ENCODE results near the gene PLXNB2.

PLXNB2 gene

DNA sequence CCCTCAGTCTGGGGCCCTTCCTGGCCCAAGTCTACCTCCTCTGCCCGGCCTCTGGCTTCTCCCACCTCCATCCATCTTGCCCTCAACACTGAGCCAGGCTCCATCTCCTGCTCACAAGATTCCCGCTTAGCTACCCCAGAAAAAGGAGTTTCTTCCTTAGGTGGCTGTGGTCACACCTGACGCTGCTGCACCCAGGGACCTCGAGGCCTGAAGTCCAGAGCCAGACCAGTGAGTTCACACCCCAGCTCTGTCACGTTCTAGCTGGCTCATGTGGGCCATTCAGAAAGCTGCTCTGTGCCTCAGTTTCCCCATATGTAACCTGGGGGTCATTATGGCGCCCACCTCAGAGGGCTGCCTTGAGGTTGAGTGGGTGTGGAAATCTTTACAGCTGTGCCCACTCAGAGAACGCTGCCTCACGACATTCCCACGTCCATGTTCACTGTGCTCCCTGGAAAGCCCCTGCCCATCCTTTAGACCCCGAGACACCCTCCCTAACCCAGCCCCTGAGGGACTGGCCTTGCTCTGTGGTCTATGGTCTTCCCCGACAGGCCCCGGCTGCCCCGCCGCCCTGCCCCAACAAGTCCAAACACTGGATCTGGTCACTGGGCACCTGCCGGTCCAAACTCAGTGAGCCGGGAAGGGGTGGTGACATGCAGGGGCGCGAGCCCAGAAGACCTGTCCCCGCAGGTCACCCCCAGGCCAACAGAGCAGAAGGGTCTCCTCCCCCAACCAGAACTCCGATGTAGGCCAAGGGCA lies 9.8 kb downstream of the PLXNB2 start:
- DNase-seq: no peak

DNA sequence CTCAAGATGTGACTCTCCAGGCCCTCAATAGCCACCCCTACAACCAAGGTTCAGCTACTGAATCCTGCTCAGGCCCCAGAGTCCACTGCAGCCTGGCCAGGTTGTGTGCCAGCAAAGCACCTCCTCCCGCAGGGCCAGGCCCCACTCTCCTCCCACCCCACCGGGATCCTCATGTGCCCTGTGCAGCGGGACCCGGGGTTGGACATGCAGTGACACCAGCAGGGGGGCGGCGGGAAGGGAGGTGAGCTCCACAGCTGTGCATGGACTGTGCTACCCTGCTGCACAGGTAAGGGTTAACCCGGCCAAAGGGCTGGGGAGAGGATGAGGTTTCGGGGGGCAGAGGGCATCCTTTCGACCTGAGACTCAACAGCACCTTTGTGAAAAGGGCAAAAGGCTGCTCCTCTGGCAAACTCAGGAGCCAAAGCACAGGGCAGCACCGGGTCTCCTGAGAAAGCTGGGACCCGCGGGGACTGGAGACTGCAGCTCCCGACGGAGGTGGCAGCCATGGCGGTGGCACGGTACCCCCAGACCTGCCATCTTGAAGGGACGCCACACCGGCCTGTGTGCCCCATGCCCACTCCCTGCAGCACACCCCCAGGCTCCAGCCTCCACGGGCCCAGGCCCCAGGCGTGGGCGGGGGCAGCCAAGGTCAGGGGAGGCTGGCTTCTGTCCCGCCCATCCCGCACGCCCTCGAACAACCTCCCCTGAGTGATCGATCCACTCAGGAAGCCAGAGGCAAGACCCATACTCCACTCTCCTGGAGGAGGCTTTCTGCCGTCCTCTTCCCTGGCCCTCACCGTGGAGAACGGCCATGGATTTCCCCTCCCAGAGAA lies 10.6 kb downstream of the PLXNB2 start:
- DNase-seq: no peak

DNA sequence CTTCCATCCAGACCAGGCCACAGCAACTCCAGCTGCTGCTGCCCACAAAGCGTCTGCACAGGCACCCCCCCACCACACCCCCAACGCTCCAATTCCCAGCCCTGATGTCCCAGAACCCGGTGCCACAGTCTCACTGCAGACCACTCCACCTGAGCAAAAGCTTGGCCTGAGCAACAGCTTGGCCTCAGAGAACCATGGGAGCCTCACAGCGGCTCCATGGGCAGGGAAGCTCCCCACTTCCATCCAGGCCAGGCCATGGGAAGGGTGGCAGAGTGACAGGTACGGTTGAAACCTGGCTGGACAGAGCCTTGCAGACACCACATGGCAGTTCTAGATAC lies 13.2 kb downstream of the PLXNB2 start:
- no peak for DNase-seq

DNA sequence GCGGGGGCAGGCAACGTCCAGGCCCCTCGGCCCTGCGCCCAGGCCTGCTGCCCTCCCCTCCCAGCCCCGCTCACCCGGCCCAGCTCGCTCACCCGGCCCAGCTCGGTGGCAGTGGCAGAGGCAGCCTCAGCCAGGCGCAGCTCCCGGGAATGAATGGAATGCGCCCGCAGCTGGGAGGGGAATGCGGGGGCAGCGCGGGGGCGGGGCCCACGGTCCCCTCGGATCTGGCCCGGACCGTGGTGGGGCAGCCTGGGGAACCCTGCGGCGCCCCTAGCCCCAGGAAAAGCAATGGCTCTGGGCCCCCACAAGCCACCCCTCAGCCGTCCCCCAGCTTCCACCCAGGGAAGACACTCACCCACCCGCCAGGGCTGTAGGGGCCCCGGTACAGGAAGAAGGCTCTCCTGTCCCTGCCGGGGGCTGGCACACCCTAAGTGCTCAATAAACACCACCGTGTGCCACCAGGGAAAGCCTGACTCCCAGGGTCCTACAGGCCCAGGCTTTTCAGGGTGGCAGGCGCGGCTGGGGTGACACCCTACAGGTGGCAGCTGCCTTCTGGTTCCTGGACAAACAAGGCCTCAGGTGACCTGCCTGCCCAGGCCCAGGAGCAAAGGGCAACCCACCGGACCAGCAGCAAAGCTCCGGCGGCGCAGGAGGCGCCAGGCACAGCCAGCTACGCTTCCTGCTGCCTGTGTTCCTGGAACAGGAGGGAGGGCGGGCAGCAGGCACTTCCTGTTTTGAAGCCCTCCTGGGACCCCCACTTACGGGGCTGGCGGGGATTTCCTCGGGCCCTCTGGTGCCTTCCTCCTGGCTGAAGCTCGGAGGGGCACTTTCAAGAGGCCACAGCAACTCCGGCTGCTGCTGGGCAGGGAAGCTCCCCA lies 13.8 kb downstream of the PLXNB2 start:
- no peak for DNase-seq

DNA sequence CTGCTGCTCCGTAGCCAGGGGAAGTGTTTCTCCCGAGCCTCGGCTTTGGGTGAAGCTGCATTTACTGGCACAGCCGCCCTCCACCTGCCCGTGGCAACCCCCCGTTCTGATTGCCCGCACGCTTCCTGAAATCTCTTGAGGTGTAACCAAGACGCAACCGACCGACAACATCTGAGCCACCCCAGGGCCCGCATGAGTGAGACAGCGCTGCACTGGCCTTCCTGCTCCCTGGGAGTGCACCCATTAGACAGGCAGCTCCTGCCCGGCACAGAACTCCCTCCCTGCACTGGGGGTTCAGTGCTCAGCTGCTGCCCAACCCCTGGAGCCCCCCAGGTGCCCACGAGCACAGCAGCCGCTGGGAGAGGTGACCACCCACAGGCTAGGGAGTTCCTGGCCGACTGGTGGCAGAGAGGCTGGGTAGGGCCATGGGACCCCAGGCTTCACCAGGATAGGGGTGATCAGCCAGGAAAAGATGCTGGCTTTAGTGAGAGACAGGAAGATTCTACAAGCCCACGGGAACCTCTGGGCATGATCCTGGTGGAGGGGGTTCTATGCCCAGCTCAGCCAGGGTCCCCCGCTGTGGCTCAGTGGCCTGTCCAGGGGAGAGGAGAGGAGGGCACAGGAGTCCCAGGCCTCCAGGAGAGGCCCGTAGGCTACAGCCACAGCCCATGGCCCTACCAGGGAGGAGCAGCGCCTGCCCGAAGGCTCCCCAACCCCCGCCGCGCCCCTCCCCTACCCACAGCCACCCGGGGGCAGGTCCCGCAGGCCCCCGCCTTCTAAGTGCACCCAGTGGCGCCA lies 14.6 kb downstream of the PLXNB2 start:
- no peak for DNase-seq

DNA sequence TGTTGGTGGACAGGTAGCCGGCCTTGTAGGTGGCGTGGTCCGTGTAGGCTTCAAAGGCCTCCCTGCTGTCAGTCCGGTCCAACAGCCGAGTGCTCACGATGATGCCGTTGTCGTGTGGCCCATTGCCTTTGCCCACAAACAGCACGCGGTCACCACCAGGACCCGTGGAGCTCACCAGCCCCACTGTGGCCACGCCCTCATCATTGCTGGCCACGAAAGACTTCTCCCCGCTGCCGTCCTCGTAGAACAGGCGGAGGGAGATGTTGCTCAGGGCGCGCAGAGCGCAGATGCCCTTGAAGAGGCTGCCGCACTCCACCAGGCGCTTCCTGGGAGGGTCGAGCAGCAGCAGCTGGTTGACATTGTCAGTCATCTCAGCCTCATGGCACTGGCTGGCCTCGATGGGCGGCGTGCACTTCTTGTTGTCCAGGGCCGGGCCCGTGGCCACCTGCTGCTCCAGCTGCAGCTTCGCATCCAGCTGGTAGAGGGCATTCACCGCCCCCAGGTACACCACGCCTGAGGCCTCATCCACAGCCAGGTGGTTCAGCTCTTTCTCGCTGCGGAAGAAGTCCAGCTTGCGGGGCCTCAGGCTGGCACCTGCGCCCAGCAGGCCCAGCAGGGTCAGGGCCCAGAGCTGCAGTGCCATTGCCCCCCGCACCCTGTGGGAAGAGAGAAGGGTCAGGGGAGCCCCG lies 17.4 kb downstream of the PLXNB2 start:
- no peak for DNase-seq

GRCh38 chr22:50289151-50289941 lies 18.1 kb downstream of the PLXNB2 start:
- no peak for DNase-seq

DNA sequence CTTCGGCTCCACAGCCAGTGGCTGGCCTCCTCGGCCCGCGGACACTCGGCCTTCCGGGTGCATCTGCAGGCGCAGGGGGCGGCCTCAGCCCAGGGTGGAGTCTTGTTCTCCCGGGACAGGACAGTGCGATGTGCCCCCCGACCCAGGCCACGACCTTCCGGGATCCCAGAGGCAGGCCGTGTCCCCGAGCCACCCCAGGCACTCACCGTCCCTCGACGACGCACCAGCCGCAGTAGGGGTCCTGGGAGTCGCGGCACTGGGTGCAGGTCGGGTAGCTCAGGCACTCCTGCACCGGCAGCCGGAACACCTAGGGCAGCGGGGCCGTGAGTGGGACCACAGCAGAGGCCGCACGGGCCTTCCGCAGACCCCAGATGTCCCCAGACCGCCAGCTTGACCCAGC lies 19.7 kb downstream of the PLXNB2 start:
- DNase-seq: no peak

DNA sequence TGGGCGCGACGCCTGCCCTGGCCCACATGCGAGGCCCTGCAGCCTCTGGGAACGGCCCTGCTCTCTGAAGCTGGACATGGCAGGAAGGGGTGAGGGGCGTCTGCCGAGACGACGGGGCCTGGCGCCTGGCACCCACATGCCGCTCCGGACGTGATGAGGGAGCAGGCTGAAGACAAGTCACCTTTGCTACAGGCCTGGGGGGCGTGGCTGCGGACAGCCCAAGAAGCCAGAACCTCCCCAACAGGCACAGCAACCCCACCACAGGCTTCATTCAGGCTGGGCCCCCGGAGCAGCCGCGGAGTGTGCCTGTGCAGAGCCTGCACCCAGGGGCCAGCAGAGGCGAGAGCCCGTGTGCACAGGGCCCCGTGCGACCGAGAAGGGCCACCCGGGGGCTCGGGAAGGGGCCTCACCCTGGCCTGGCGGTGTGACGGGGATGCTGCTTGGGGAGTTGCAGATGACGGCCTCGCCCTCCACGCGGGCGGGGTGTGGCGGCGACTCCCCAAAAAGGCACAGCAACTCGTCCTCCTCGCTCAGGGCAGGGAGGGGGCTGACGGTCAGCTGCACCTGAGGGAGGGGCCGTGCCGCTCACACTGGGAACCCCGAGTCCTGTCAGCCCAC lies 20.6 kb downstream of the PLXNB2 start:
- DNase-seq: no peak

DNA sequence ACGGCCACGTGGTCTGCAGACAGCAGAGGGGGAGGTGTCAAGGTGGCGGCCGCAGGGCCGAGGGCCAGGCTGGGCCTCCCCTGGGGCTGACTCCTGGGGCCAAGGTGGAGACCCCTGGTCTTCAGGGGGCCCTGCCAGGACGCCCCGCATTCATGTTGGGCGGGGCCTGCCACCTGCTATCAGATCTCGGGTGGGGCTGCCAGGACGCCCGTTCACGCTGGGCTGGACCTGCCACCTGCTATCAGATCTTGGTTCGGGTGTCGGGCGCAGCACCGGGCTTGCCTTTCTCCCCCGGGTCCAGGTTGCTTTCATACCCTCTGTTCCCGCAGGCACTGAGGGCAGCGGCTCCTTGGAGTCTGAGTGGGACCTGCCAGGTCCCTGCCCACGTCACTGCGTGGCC lies 21.2 kb downstream of the PLXNB2 start:
- no peak for DNase-seq

GRCh38 chr22:50285568-50286229 lies 21.7 kb downstream of the PLXNB2 start:
- no peak for DNase-seq

DNA sequence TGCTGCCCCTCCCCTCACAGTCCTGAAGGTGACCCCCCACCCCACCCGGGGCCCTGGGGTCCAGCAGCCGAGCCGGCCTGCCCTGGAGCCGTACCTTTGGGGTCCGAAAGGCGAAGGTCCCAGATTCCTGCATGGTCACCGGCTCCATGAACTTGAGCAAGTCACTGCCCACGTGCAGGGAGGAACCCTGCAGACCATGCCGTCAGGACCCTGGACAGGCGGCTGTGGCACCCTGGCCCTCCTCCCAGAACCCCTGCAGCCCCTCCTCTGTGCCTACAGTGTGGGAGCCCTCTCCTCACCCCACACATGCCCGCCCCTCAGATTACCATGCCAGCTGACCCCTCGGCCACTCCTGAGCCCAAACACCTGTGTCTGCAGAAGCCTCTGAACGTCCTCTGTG lies 23.0 kb downstream of the PLXNB2 start:
- no peak for DNase-seq

DNA sequence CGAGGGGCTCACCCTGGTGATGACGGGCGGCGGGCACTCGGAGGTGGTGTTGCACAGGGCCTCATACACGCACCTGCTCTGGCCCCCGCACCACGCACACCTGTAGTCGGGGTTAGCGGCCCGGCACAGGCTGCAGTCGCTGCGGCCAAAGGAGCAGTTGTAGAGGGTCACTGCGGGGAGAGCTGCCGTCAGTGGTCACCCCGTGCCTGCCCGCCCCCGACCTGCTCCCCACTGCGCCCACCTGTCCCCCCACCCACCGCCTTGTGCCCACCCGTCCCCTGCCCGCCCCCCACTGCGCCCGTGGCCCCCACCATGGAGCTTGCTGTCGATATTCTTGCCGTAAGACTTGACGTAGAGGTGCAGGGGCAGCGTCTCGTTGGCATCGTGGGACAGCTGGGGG lies 23.6 kb downstream of the PLXNB2 start:
- no peak for DNase-seq

- DNase-seq: no peak
Measured at GRCh38 chr22:50282361-50283155, 24.9 kb downstream of the PLXNB2 start.

- DNase-seq: no peak
Measured at GRCh38 chr22:50281957-50282356, 25.5 kb downstream of the PLXNB2 start.

DNA sequence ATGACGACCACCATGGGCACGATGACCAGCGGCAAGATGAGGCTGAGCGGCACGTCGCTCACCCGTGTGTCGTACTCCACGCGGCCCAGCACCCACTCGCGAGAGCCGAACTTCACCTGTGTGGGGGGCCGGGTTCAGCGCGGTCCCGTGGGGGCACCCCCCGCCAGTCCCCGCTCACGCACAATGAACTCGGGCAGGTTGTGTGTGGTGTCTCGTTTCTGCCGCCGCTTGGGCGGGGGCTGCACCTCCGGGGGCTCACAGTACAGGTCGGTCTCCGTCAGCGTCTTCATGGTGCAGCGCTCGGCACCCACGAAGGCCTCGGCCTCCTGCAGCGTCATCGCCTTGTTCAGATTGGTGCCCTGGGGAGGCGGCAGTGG lies 26.1 kb downstream of the PLXNB2 start:
- no peak for DNase-seq

DNA sequence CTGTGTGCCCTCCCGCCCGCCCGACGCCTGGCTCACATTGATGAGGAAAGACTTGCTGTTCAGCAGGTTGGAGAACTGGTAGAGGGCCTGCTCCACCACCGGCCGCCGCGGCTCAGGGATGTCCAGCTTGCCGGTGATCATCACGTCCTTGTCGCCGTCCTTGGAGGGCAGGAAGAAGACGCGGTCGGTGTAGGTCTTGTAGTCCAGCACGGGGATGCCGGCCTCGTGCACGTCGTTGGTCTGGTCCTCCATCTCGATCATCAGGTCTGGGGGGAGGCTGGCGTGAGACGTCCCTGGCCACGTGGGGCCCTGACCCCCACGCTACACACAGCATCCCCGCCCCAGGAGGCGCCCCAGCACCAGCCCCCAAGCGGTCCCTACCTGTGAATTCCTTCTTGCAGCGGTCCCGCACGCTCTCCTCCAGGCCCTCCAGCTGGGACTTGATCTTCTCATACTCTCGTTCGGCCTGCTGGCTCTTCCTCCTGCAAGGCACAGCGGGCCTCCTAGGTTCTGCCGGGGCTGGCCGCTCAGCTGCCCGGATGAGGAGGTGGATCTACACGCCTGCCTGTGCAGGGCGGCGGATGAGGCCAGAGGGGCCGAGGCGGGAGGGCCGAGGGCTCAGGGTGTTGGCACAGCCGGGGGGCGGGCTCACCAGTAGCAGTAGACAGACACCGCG lies 26.6 kb downstream of the PLXNB2 start:
- DNase-seq: no peak

DNA sequence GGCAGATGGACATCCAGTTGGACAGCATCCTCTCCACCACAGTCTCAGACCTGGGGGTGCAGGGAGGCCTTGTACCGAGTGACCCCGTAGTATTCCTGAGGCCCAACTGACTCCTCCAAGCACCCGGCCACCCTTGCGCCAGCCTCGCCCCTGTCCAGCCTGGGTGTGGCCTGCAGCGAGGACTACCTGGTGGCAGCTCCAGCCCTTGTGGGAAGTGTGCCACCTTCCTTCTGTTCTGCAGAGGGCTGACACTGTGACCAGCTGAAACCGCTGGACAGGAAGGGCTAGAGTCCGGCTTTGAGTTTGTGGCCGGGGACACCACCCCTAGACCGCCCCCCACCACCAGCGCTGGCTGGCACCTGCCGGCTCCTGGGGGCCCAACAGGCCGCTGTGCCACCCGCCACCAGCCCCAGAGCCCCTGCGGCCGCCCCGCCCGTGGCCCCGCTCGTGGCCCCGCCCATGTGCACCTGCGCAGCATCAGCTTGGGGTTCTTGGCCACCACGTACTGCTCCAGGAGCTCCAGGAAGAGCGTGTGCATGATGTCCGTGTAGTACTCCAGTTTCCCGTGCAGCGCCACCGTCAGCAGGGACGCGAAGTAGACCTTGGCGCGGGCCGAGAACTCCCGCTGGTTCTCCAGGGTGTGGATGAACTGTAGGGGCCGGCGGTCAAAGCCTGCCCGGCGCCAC lies 27.3 kb downstream of the PLXNB2 start:
- DNase-seq: no peak

Measured in NCI-H524 treated with DMSO at 0.1 percent for 48 hours (cell line).